ENCODE results near the gene CCDC171.
"Not testable (repeated sequence)": the region's sequence is repeated elsewhere in the genome, so short reads cannot be mapped to it uniquely, and the experiment has no call there.

The CCDC171 gene

DNA sequence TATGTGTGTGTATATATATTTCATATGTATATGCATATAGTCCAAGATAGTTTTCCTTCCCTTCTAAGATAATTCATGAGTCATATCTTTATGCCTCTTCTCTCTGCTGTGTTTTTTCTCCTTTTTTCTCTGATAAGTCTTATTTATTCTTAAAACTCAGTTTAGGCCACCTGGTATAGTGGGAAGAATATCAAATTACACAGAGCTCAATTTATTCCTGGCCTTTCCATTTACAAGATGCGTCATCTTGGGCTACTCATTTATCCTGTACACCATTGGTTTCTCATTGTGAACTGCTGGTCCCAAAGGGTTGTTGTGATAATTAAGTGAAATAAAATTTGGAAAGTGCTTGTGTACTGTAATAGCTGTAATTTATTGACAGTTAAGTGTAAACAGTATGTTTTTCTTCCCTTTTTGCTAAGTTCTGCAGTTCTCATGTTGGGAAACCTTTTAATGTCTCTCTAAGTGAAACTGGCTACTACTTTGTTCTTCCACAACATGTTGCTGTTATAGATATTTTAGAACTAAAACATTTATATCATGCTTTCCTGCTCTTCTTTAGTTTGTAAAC, 19.4 kb downstream of the CCDC171 start:
- DNase-seq, result no peak

- no peak for DNase-seq
These were observed 23.7 kb downstream of the CCDC171 start for GRCh38 chr9:15576350-15577050.

- DNase-seq, result no peak
These were observed 25.9 kb downstream of the CCDC171 start for GRCh38 chr9:15578714-15579113.

GRCh38 chr9:15584379-15584778, 31.5 kb downstream of the CCDC171 start:
- no peak for DNase-seq

- DNase-seq, result no peak
These were observed 39.5 kb downstream of the CCDC171 start for GRCh38 chr9:15592317-15592716.

DNA sequence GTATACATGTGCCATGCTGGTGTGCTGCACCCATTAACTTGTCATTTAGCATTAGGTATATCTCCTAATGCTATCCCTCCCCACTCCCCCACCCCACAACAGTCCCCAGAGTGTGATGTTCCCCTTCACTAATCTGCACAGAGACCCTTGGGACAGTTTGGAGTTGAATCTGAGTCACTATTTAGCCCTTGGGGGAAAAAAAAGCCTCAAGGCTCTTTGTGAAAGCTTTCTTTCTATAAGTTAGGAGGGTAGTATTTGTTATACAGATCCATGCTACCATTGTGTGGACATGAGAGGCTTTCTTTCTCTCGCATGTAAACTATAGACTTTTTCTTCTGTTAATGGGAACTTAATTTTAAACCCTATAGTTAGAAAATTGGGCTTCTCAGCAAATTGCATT, 40.1 kb downstream of the CCDC171 start:
- DNase-seq, result not testable (repeated sequence)

GRCh38 chr9:15600666-15601330, 48.0 kb downstream of the CCDC171 start:
- not testable (repeated sequence) for DNase-seq

- DNase-seq, result no peak
These were observed 54.0 kb downstream of the CCDC171 start for GRCh38 chr9:15606643-15607472.

- no peak for DNase-seq
These were observed 60.1 kb downstream of the CCDC171 start for GRCh38 chr9:15612962-15613361.

DNA sequence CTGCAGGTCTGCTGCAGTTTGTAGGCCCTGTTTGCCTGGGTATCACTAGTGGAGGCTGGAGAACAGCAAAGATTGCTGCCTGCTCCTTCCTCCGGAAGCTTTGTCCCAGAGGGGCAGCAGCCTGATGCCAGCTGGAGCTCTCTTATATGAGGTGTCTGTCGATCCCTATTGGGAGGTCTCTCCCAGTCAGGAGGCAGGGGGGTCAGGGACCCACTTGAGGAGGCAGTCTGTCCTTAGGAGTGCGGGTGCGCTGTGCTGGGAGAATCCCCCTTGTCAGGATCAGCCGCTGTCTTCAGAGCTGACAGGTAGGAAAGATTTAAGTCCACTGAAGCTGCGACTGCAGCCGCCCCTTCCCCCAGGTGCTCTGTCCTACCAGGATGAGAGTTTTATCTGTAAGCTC, 64.9 kb downstream of the CCDC171 start:
- no peak for DNase-seq

- no peak for DNase-seq
These were observed 65.9 kb downstream of the CCDC171 start for GRCh38 chr9:15618540-15619331.

GRCh38 chr9:15622318-15622971, 69.6 kb downstream of the CCDC171 start:
- DNase-seq, result no peak

GRCh38 chr9:15635752-15636151, 82.9 kb downstream of the CCDC171 start:
- no peak for DNase-seq

- no peak for DNase-seq
These were observed 87.3 kb downstream of the CCDC171 start for GRCh38 chr9:15640121-15640520.

DNA sequence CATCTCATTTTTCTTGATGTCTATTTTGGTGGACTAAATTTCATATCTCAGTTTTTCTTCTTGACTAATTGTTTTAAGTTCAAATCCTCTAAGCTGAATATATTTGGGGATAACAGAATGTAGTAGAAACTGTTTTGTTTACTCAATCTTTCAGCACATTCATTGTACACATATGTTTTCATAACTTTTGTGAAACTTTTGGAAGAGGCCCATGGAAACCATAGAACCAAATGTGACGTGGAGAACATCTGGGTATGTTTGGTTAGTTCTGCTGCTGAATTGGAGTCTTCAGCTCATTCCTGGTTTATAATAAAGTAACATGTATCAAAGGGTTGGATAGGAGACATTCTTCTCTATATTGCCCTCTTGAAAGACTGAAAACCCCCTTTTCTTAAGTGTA, 88.4 kb downstream of the CCDC171 start:
- DNase-seq, result no peak

DNA sequence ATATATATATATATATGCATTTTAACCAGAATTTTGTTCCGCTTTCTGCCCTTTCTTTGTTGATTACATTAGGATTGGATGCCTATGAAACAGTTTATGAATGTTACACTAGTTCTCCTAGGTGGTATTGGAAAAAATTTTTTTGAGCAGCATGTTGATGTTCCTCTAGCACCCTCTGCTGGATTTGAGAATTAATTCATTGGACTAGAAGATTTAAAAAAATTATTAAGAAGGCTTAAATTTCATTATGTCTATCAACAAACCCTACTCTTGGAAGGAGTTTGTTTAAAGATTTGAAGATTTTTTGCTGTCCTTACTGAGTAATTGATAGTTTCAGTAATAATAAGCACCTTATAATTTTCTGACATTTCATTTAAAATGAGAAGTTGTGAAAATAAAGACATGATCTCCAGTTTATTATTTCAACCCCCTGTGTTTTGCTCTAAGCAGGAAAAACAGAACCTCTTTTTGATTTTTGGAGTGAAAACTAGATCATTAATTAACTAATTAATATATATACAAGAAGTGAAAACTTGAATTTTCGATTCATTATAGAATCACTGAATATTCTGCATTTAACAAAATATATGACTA, 89.6 kb downstream of the CCDC171 start:
- no peak for DNase-seq

DNA sequence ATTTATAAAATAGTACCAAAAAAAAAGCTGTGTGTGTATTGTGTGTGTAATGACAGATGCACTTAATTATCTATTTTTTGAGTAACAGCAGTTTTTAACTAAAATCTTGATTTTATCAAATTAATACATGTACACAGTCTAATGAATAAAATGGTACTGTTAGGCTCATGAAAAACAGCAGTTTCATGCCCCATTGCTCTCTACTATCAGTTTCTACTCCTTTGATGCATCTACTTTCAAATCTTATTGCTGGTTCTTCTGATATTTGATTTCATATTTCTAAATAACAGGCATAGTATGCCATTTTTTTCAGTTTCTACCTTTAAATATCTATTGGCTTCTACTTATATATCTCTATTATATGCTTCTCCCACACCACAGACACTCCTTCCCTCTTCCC, 117.4 kb downstream of the CCDC171 start:
- DNase-seq, result no peak

DNA sequence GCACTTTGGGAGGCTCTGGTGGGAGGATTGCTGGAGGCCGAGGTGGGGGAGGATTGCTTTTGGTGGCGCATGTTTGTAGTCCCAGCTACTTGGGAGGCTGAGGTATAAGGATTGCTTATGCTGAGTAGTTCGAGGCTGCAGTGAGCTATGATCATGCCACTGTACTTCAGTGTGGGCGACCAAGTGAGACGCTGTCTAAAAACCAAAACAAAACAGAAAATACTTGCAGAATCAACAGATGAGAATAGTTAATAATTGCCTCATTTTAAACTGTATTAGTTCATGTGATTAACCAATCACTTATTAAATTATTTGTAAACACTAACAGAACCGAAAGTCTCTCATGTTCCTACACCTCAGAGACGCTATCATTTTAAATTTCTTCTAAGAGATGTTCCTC, 118.1 kb downstream of the CCDC171 start:
- DNase-seq, result no peak

DNA sequence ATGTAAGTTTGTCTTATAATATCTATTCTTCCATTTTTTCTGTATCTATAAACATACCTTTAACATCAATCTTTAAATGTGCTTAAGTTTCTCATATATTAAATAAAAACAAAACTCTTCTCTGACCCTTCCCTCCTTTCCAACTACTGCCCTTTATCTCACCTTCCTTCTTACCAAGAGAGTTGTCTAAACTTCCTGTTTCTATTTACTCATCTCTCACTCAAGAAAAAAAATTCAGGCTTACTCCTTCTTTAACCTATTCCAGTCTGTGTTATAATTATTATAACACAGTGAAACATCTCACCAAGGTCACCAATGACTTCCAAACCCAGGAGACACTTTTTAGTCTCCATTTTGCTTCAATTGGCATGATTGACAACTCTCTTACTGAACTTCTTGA, 140.9 kb downstream of the CCDC171 start:
- DNase-seq, result no peak

DNA sequence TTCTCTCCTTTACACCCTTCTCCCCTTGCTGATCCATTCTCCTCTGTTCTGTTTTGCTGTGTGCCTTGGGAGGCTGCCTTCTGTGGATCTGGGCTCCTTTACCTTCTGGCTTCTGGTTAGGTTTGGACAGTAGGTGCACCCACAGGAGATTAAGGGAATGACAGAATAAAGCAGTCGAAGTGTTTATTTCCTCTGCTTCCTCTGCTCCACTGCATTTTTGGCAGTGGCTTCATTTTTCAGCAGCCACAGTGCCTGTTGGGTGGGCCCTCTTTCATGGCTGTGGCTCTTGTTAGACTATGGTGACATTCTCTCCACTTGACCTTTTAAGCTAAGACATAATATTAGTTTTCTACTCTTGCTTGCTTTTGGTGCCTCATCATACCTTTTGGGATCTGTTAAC, 144.1 kb downstream of the CCDC171 start:
- no peak for DNase-seq

DNA sequence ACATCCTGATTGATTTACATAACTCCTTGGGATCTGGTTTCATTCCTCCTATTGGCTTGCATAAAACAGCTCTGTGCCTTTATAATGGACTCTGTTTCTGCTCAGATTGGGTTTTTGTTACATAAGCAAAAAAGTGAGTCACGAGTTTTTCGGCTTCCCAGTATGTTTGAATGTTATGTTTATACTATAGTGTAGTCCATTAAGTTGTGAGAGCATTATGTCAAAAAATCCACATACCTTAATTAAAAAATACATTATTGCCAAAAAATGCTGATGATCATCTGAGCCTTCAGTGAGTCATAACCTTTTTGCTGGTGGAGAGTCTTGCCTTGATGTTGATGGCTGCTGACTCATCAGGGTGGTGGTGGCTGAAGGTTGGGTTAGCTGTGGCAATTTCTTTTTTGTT, 144.6 kb downstream of the CCDC171 start:
- no peak for DNase-seq

Data from activated CD4-positive, CD25-positive, alpha-beta regulatory T cell treated with anti-CD3 and anti-CD28 coated beads, Interleukin-2, amount 50 U/mL, for 72 hours (primary cell).